Uterus (tissue), 4 donors: ENCODE data around the gene PTPN20. TPM values are rescaled to one million over a fixed set of nuclear protein-coding genes. Genes with fewer than 3 reads are reported as not detected.

Experiments used
- DNase-seq, 2 donors: peaks; one replicate each; pipeline ENCODE4 v3.0.0-alpha.2; 2019 to 2020
- H3K27ac ChIP-seq, 2 donors: fragments of 200-600 bp; sonication (generic); 1 replicate in 1 of 2; 2 replicates in 1 of 2; pipeline ENCODE4 v1.5.1; 2016 to 2018
- H3K27me3 ChIP-seq, 2 donors: fragments of 200-600 bp; sonication (generic); one replicate each; pipeline ENCODE4 v1.5.1; 2018 to 2019; ENCODE audit warnings: control low read depth in 1 of 2
- H3K36me3 ChIP-seq, 2 donors: fragments of 200-600 bp; sonication (generic); one replicate each; pipeline ENCODE4 v1.5.1; 2019; ENCODE audit warnings: control low read depth in 1 of 2
- H3K4me1 ChIP-seq, 2 donors: fragments of 200-600 bp; sonication (generic); one replicate each; pipeline ENCODE4 v1.5.1; 2018 to 2019; ENCODE audit warnings: control low read depth in 1 of 2
- H3K4me3 ChIP-seq, 2 donors: fragments of 200-600 bp; sonication (generic); 1 replicate in 1 of 2; 2 replicates in 1 of 2; pipeline ENCODE4 v1.5.1; 2018 to 2019; ENCODE audit warnings: mild to moderate bottlenecking in 1 of 2
- H3K9me3 ChIP-seq, 2 donors: fragments of 200-600 bp; sonication (generic); one replicate each; pipeline ENCODE4 v1.5.1; 2019; ENCODE audit warnings: control low read depth in 1 of 2
- CTCF ChIP-seq, 4 experiments: fragments of 200-600 bp in 2 of 4; fragments of 450-650 bp in 2 of 4; sonication (generic) in 2 of 4; IDR thresholded peaks; one replicate each; pipeline ENCODE4 v1.5.1; 2016 to 2019; ENCODE audit warnings: antibody characterized with exemption in 4 of 4, mild to moderate bottlenecking in 2 of 4, moderate library complexity in 1 of 4
- POLR2A ChIP-seq, 2 donors: fragments of 450-650 bp; IDR thresholded peaks; one replicate each; pipeline ENCODE4 v1.6.1; 2016; ENCODE audit warnings: antibody characterized with exemption in 2 of 2, mild to moderate bottlenecking in 1 of 2, moderate library complexity in 1 of 2
- intact Hi-C: fragments of 100-400 bp; cut with DNase I; formaldehyde crosslinking; loops from one replicate; pipeline ENCODE4 v1.15.1; 2023; ENCODE audit warnings: low total_unique reads
- total RNA-seq, 4 donors: library from RNA; depleted of rRNA in 3 of 4; stranded (reverse); fragments of >200 nt in 3 of 4; gene quantifications; one replicate each; pipeline versions ENCODE4 v1.1.0 to v1.2.4, GENCODE V29; 2014 to 2023
- donor health status: DM: yes; HTN: yes; CAD: no.

PTPN20 gene
- total RNA-seq, 4 donors from 2014 or later, result 3.5 to 12.6 (median 4.4) TPM; not detected in 1

- no peak for DNase-seq
- intact Hi-C loops, result no loop called here
- Histone ChIP-seq H3K4me1 (no peaks in the 10 kb centered on the region), H3K27ac (no peak overlapping the region), H3K4me3 (no peak overlapping the region), H3K27me3 (no peaks in the 10 kb centered on the region), H3K9me3 (no peaks in the 10 kb centered on the region), H3K36me3 (no peaks in the 10 kb centered on the region)
- no peak for TF ChIP-seq CTCF (IDR thresholded peaks at IDR 0.05)
- TF ChIP-seq POLR2A (IDR thresholded peaks at IDR 0.05), result no peak
Observed at GRCh38 chr10:46999217-46999616, 88.0 kb downstream of the PTPN20 start.

DNA sequence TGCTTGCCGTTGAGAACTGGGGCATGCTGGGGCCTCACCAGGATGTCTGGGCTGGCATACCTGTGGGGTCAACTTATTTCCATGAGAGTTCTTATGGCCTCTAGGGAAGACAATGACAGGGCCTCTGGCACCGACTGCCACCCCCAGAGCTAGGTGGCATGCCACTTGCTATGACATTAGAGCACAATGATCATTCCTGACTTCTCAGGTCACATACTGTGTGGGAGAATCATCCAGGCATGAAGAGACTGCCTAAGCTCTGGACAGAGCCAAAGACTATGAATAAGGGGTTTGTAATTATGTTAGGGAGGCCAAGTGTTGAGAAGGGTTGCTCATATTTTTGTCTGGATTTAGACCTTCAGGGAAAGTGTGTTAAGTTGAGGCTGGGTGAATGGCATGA, 97.5 kb downstream of the PTPN20 start:
- no peaks in the 10 kb centered on the region for H3K4me1 ChIP-seq
- H3K9me3 ChIP-seq, result no peaks in the 10 kb centered on the region
- no peak overlapping the region for H3K27ac ChIP-seq
- no peak for TF ChIP-seq CTCF (IDR thresholded peaks at IDR 0.05)
- no peak for TF ChIP-seq POLR2A (IDR thresholded peaks at IDR 0.05)
- H3K36me3 ChIP-seq, result no peaks in the 10 kb centered on the region
- intact Hi-C loops, result no loop called here
- no peak for DNase-seq
- no peaks in the 10 kb centered on the region for H3K27me3 ChIP-seq
- H3K4me3 ChIP-seq, result no peak overlapping the region

- no peaks in the 10 kb centered on the region for H3K9me3 ChIP-seq
- intact Hi-C loops, result no loop called here
- DNase-seq, result no peak
- no peaks in the 10 kb centered on the region for H3K36me3 ChIP-seq
- no peaks in the 10 kb centered on the region for H3K4me1 ChIP-seq
- H3K4me3 ChIP-seq, result no peak overlapping the region
- H3K27me3 ChIP-seq, result no peaks in the 10 kb centered on the region
- TF ChIP-seq CTCF (IDR thresholded peaks at IDR 0.05) (no peak), POLR2A (IDR thresholded peaks at IDR 0.05) (no peak)
- no peak overlapping the region for H3K27ac ChIP-seq
Observed at GRCh38 chr10:47009215-47009838, 98.1 kb downstream of the PTPN20 start.

DNA sequence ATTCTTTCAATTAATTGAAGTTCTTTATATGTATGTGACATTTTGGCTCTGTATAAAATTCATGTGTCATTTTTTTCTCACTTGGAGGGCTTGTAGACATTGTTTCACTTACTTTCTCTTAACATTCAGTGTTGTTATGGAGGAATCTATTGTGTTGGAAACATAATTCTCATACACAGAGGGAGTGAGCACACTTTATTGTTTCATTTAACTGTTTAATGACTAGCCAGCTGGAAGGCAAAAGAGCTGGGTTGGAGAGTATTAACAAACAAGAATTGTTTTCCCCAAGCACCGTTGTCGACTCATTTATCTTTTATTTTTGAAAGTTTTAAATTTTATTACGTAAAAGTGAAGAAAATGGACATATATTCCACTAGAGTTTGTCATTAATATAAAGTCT, 98.8 kb downstream of the PTPN20 start:
- Histone ChIP-seq H3K4me1 (no peaks in the 10 kb centered on the region), H3K27me3 (no peaks in the 10 kb centered on the region), H3K27ac (no peak overlapping the region), H3K9me3 (no peaks in the 10 kb centered on the region), H3K36me3 (no peaks in the 10 kb centered on the region), H3K4me3 (no peak overlapping the region)
- DNase-seq, result no peak
- no peak for TF ChIP-seq CTCF (IDR thresholded peaks at IDR 0.05)
- no peak for TF ChIP-seq POLR2A (IDR thresholded peaks at IDR 0.05)
- intact Hi-C loops, result no loop called here

GRCh38 chr10:47012214-47012613, 101.0 kb downstream of the PTPN20 start:
- Histone ChIP-seq H3K27ac (no peak overlapping the region), H3K4me1 (no peaks in the 10 kb centered on the region), H3K9me3 (no peaks in the 10 kb centered on the region), H3K36me3 (no peaks in the 10 kb centered on the region), H3K4me3 (no peak overlapping the region), H3K27me3 (no peaks in the 10 kb centered on the region)
- DNase-seq, result no peak
- TF ChIP-seq CTCF (IDR thresholded peaks at IDR 0.05), result no peak
- TF ChIP-seq POLR2A (IDR thresholded peaks at IDR 0.05), result no peak
- intact Hi-C loops, result no loop called here
